ENCODE data around the gene NTRK3.
A peak's percentile ranks its signal among the peaks of the same experiment; 100 is the strongest.

NTRK3 gene

DNA sequence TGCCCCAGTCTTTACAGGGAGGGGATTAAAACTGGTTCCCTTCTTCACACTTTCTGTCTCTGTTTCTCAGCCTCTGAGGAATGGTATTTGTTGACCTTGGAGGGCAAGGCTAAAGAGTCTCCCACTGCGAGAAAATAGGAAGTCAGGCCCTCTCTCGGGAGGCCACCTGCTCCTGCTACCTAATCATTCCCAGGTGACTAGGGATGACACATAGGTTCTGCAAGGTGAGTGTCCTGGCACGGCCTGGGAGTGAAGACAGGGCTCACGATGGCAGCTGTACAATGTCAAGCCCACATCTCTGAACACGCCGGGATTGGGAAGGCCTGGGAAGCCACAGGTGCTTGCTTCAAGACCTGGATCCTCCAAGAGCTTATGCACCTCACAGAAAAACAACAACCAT, 314.2 kb downstream of the NTRK3 start:
- Histone ChIP-seq H3K9me3 (ENCODE audit: insufficient read depth, low read length, severe bottlenecking) (no peaks in the 10 kb centered on the region), H3K4me2 (ENCODE audit: insufficient read depth, low read length) (no peak overlapping the region), H3K79me2 (ENCODE audit: insufficient read depth, low read length) (no peaks in the 10 kb centered on the region), H3K27me3 (ENCODE audit: insufficient read depth, low read length, poor library complexity) (peaks cover 6% of the 10 kb centered on the region), H2AFZ (ENCODE audit: low read depth, low read length) (no peak overlapping the region), H3K27ac (ENCODE audit: low read length) (no peak overlapping the region), H4K20me1 (ENCODE audit: insufficient read depth, low read length) (no peaks in the 10 kb centered on the region), H3K9ac (ENCODE audit: low read depth, low read length) (no peak overlapping the region), H3K4me1 (ENCODE audit: insufficient read depth, low read length) (no peaks in the 10 kb centered on the region), H3K4me3 (ENCODE audit: low read depth in 1 of 2, low read length in 2 of 2) (no peak overlapping the region), H3K36me3 (ENCODE audit: insufficient read depth, low read length) (no peaks in the 10 kb centered on the region)
- DNase-seq (no peak), ATAC-seq (ENCODE audit: insufficient read depth, low read depth) (no peak)
- TF ChIP-seq, protein P1, sequence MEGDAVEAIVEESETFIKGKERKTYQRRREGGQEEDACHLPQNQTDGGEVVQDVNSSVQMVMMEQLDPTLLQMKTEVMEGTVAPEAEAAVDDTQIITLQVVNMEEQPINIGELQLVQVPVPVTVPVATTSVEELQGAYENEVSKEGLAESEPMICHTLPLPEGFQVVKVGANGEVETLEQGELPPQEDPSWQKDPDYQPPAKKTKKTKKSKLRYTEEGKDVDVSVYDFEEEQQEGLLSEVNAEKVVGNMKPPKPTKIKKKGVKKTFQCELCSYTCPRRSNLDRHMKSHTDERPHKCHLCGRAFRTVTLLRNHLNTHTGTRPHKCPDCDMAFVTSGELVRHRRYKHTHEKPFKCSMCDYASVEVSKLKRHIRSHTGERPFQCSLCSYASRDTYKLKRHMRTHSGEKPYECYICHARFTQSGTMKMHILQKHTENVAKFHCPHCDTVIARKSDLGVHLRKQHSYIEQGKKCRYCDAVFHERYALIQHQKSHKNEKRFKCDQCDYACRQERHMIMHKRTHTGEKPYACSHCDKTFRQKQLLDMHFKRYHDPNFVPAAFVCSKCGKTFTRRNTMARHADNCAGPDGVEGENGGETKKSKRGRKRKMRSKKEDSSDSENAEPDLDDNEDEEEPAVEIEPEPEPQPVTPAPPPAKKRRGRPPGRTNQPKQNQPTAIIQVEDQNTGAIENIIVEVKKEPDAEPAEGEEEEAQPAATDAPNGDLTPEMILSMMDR (IDR thresholded peaks at IDR 0.05; ENCODE audit: borderline replicate concordance, extremely low read depth, low read length, poor library complexity, severe bottlenecking) = no peak
- TF ChIP-seq EZH2 (IDR thresholded peaks at IDR 0.05; ENCODE audit: borderline replicate concordance, low read depth, low read length, severe bottlenecking) = no peak

DNA sequence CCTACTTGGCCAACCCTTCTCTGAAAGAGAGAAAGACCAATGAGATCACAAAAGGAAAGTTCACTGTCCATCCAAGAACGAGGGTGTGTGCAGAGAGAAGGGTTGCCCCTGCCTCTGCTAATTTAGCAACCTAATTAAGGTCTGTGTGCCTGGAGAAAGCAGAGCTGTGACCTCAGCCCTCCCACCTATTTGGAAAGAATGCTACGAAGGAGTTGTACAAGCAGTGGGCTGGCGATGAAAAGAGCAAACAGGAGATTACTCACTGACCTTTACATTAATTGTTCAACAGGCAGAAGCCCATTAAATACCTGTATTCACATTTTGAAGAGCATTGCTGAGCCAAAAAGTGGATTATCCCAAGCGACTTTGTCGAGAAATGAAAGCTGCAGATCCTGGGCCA, 314.9 kb downstream of the NTRK3 start:
- no peak for TF ChIP-seq EZH2 (IDR thresholded peaks at IDR 0.05; ENCODE audit: borderline replicate concordance, low read depth, low read length, severe bottlenecking)
- TF ChIP-seq, protein P1 (IDR thresholded peaks at IDR 0.05; ENCODE audit: borderline replicate concordance, extremely low read depth, low read length, poor library complexity, severe bottlenecking) = no peak
- Histone ChIP-seq H3K4me3 (ENCODE audit: low read depth in 1 of 2, low read length in 2 of 2) (no peak overlapping the region), H3K27me3 (ENCODE audit: insufficient read depth, low read length, poor library complexity) (peaks cover 6% of the 10 kb centered on the region), H3K79me2 (ENCODE audit: insufficient read depth, low read length) (no peaks in the 10 kb centered on the region), H3K9me3 (ENCODE audit: insufficient read depth, low read length, severe bottlenecking) (no peaks in the 10 kb centered on the region), H2AFZ (ENCODE audit: low read depth, low read length) (no peak overlapping the region), H3K9ac (ENCODE audit: low read depth, low read length) (no peak overlapping the region), H4K20me1 (ENCODE audit: insufficient read depth, low read length) (no peaks in the 10 kb centered on the region), H3K36me3 (ENCODE audit: insufficient read depth, low read length) (no peaks in the 10 kb centered on the region), H3K4me2 (ENCODE audit: insufficient read depth, low read length) (no peak overlapping the region), H3K4me1 (ENCODE audit: insufficient read depth, low read length) (no peaks in the 10 kb centered on the region), H3K27ac (ENCODE audit: low read length) (no peak overlapping the region)
- DNase-seq (no peak), ATAC-seq (ENCODE audit: insufficient read depth, low read depth) (no peak)

DNA sequence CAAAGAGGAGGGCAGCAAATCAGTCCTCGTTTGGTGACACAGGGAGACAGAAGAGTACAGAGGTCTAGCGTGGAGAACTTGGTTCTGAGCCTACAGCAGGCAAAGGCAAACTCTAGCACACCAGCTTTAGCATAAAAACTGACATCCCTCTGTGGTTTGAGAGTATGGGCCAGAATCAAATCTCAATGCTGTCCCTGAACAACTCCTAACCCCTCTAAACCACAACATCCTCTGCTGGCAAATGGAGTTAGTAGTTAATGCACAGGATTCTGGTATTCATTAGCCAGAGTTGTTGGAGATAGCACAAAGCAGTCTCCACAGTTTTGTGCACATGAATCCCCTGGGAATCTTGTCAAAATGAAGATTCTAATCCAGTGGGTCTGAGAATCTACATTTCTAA, 315.8 kb downstream of the NTRK3 start:
- Histone ChIP-seq H3K9ac (ENCODE audit: low read depth, low read length) (no peak overlapping the region), H3K36me3 (ENCODE audit: insufficient read depth, low read length) (no peaks in the 10 kb centered on the region), H3K9me3 (ENCODE audit: insufficient read depth, low read length, severe bottlenecking) (no peaks in the 10 kb centered on the region), H3K4me1 (ENCODE audit: insufficient read depth, low read length) (no peaks in the 10 kb centered on the region), H3K27ac (ENCODE audit: low read length) (no peak overlapping the region), H2AFZ (ENCODE audit: low read depth, low read length) (no peak overlapping the region), H3K4me2 (ENCODE audit: insufficient read depth, low read length) (no peak overlapping the region), H3K79me2 (ENCODE audit: insufficient read depth, low read length) (no peaks in the 10 kb centered on the region), H4K20me1 (ENCODE audit: insufficient read depth, low read length) (no peaks in the 10 kb centered on the region), H3K4me3 (ENCODE audit: low read depth in 1 of 2, low read length in 2 of 2) (no peak overlapping the region), H3K27me3 (ENCODE audit: insufficient read depth, low read length, poor library complexity) (peaks cover 6% of the 10 kb centered on the region)
- peak; percentile 16 for DNase-seq
- peak; percentile 82 for ATAC-seq (ENCODE audit: insufficient read depth, low read depth)
- no peak for TF ChIP-seq EZH2 (IDR thresholded peaks at IDR 0.05; ENCODE audit: borderline replicate concordance, low read depth, low read length, severe bottlenecking)
- TF ChIP-seq, protein P1 (IDR thresholded peaks at IDR 0.05; ENCODE audit: borderline replicate concordance, extremely low read depth, low read length, poor library complexity, severe bottlenecking) = no peak
